SH-SY5Y (cell line): ENCODE data around the gene LRRC8C.

Experiments
- GATA2 ChIP-seq: IDR thresholded peaks from 2 replicates; pipeline ENCODE4 v1.6.1; 2011; ENCODE audit warnings: mild to moderate bottlenecking, low read depth, low read length
- GATA3 ChIP-seq: IDR thresholded peaks from 2 replicates; pipeline ENCODE4 v1.6.1; 2011; ENCODE audit warnings: low read depth, mild to moderate bottlenecking, low read length, moderate library complexity

DNA sequence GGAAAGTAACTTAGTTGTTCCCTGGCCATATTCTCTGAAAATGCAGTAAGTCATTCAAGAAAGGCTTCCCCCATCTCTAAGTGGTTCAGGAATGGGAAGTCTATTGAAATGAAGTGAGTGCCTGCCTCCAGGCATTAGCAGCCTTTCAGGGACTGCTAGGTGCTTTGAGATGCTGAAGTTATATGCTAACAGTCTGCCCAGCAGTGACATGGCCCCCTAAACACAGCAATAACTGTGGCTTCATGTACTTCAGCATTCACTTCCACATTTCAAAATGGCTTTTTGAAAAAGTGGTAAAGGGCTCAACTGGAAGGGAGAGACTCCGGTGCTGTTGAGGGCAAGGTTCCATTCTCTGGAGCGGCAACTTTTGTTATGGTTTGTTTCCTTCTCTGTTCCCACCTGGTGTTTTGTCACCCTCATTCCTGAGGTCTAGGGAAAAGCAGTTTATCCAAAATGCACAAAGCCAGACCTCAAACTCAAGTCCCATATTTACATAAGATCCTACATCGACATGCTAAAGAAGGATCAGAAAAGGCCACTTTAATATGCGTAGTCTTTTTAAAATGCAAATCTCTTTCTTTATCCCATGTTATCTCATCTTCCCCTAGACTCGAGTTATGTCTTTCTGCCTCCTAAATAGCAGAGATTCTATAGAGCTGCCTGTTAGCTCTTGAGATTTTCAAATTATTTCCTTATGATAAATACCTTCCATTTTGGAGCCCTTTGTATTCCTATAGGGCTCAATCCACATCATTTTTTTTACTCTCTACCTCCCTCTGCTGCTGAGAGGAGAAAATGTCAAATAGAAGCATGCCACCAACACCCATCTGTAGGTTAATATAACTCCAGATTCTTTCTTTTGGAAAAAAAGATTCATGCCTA, 34.2 kb upstream of the LRRC8C start:
- TF ChIP-seq GATA2, result no peak
- TF ChIP-seq GATA3, result no peak
